NCI-H2196 (cell line): ENCODE measurements around the gene TBXAS1.
"Not testable (repeated sequence)": the region's sequence is repeated elsewhere in the genome, so short reads cannot be mapped to it uniquely, and the experiment has no call there.

Source experiments
- DNase-seq: peaks from one replicate; lab custom pipeline; 2025; ENCODE audit not compliant: unreplicated experiment; lab: John Stamatoyannopoulos, UW

The TBXAS1 gene

GRCh38 chr7:139886899-139887298 lies 57.8 kb downstream of the TBXAS1 start:
- DNase-seq, result no peak

GRCh38 chr7:139887992-139888481 lies 59.0 kb downstream of the TBXAS1 start:
- no peak for DNase-seq

- DNase-seq, result no peak
These were observed 60.3 kb downstream of the TBXAS1 start for GRCh38 chr7:139889186-139889871.

- no peak for DNase-seq
These were observed 64.4 kb downstream of the TBXAS1 start for GRCh38 chr7:139893461-139893860.

GRCh38 chr7:139893999-139894398 lies 64.9 kb downstream of the TBXAS1 start:
- no peak for DNase-seq

- DNase-seq, result no peak
These were observed 66.2 kb downstream of the TBXAS1 start for GRCh38 chr7:139895141-139895829.

- DNase-seq, result no peak
These were observed 67.2 kb downstream of the TBXAS1 start for GRCh38 chr7:139896288-139896687.

- no peak for DNase-seq
These were observed 67.8 kb downstream of the TBXAS1 start for GRCh38 chr7:139896831-139897230.

GRCh38 chr7:139897422-139898090 lies 68.5 kb downstream of the TBXAS1 start:
- DNase-seq, result no peak

GRCh38 chr7:139898483-139898882 lies 69.4 kb downstream of the TBXAS1 start:
- DNase-seq, result no peak

GRCh38 chr7:139899328-139899955 lies 70.4 kb downstream of the TBXAS1 start:
- no peak for DNase-seq

GRCh38 chr7:139900326-139900725 lies 71.3 kb downstream of the TBXAS1 start:
- no peak for DNase-seq

- no peak for DNase-seq
These were observed 72.2 kb downstream of the TBXAS1 start for GRCh38 chr7:139901056-139901795.

- DNase-seq, result no peak
These were observed 72.8 kb downstream of the TBXAS1 start for GRCh38 chr7:139901901-139902300.

- DNase-seq, result no peak
These were observed 73.5 kb downstream of the TBXAS1 start for GRCh38 chr7:139902436-139903102.

- not testable (repeated sequence) for DNase-seq
These were observed 74.0 kb downstream of the TBXAS1 start for GRCh38 chr7:139903103-139903477.

GRCh38 chr7:139906879-139907278 lies 77.8 kb downstream of the TBXAS1 start:
- no peak for DNase-seq

GRCh38 chr7:139908792-139909191 lies 79.7 kb downstream of the TBXAS1 start:
- no peak for DNase-seq

- no peak for DNase-seq
These were observed 80.5 kb downstream of the TBXAS1 start for GRCh38 chr7:139909379-139910050.
